KMS-11 (cell line): ENCODE data around the gene PPP1R9B.

ENCODE experiments used
- H2AFZ ChIP-seq: fragments of 200-600 bp; sonication (generic); 2 replicates; pipeline ENCODE4 v1.6.1; 2016; ENCODE audit warnings: antibody characterized with exemption, mixed run types, low read depth
- H3K27ac ChIP-seq: fragments of 200-600 bp; sonication (generic); 2 replicates; pipeline ENCODE4 v1.6.1; 2016; ENCODE audit warnings: mild to moderate bottlenecking, mixed run types
- H3K27me3 ChIP-seq: fragments of 200-600 bp; sonication (generic); 2 replicates; pipeline ENCODE4 v1.6.1; 2017; ENCODE audit warnings: mild to moderate bottlenecking, low read depth, mixed run types, moderate library complexity; ENCODE audit not compliant: insufficient read depth
- H3K36me3 ChIP-seq: fragments of 200-600 bp; sonication (generic); 2 replicates; pipeline ENCODE4 v1.6.1; 2017; ENCODE audit warnings: mild to moderate bottlenecking, mixed run types; ENCODE audit not compliant: insufficient read depth
- H3K4me1 ChIP-seq: fragments of 200-600 bp; sonication (generic); 2 replicates; pipeline ENCODE4 v1.6.1; 2016; ENCODE audit warnings: mild to moderate bottlenecking, low read depth, mixed run types; ENCODE audit not compliant: poor library complexity, severe bottlenecking
- H3K4me2 ChIP-seq: fragments of 200-600 bp; sonication (generic); 2 replicates; pipeline ENCODE4 v1.7.0; 2016; ENCODE audit warnings: mild to moderate bottlenecking, mixed run types
- H3K4me3 ChIP-seq: fragments of 200-600 bp; sonication (generic); IDR thresholded peaks from 2 replicates; pipeline ENCODE4 v1.6.1; 2017; ENCODE audit warnings: low read depth, low read length, mixed read lengths; ENCODE audit not compliant: insufficient read depth
- H3K79me2 ChIP-seq: fragments of 200-600 bp; sonication (generic); 2 replicates; pipeline ENCODE4 v1.6.1; 2016; ENCODE audit warnings: low read depth, mixed run types; ENCODE audit not compliant: insufficient read depth
- H3K9ac ChIP-seq: fragments of 200-600 bp; sonication (generic); 2 replicates; pipeline ENCODE4 v1.6.1; 2016; ENCODE audit warnings: mild to moderate bottlenecking, mixed run types
- H4K20me1 ChIP-seq: fragments of 200-600 bp; sonication (generic); 2 replicates; pipeline ENCODE4 v1.6.1; 2016; ENCODE audit warnings: mild to moderate bottlenecking, mixed run types; ENCODE audit not compliant: insufficient read depth
- TF ChIP-seq, protein P1 (sequence below): fragments of 200-600 bp; sonication (generic); conservative IDR thresholded peaks from 2 replicates; pipeline ENCODE4 v1.6.1; 2017; ENCODE audit warnings: low read depth, mild to moderate bottlenecking, antibody characterized with exemption, low read length, moderate library complexity, mixed read lengths

The PPP1R9B gene

GRCh38 chr17:50115756-50116155, 34.7 kb downstream of the PPP1R9B start:
- H3K4me2 ChIP-seq: no peak overlapping the region
- no peaks in the 10 kb centered on the region for H3K79me2 ChIP-seq
- no peak overlapping the region for H3K4me3 ChIP-seq
- H3K9ac ChIP-seq: no peak overlapping the region
- no peak overlapping the region for H2AFZ ChIP-seq
- no peaks in the 10 kb centered on the region for H4K20me1 ChIP-seq
- H3K27ac ChIP-seq: no peak overlapping the region
- no peaks in the 10 kb centered on the region for H3K36me3 ChIP-seq
- H3K4me1 ChIP-seq: no peaks in the 10 kb centered on the region
- TF ChIP-seq, protein P1, sequence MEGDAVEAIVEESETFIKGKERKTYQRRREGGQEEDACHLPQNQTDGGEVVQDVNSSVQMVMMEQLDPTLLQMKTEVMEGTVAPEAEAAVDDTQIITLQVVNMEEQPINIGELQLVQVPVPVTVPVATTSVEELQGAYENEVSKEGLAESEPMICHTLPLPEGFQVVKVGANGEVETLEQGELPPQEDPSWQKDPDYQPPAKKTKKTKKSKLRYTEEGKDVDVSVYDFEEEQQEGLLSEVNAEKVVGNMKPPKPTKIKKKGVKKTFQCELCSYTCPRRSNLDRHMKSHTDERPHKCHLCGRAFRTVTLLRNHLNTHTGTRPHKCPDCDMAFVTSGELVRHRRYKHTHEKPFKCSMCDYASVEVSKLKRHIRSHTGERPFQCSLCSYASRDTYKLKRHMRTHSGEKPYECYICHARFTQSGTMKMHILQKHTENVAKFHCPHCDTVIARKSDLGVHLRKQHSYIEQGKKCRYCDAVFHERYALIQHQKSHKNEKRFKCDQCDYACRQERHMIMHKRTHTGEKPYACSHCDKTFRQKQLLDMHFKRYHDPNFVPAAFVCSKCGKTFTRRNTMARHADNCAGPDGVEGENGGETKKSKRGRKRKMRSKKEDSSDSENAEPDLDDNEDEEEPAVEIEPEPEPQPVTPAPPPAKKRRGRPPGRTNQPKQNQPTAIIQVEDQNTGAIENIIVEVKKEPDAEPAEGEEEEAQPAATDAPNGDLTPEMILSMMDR: no peak
- peaks cover 35% of the 10 kb centered on the region; the same call in 1 of the 2 replicates for H3K27me3 ChIP-seq

GRCh38 chr17:50114849-50115357, 35.6 kb downstream of the PPP1R9B start:
- H3K27me3 ChIP-seq: peaks cover 27% of the 10 kb centered on the region; the same call in 1 of the 2 replicates
- no peak overlapping the region for H2AFZ ChIP-seq
- H3K79me2 ChIP-seq: no peaks in the 10 kb centered on the region
- no peak overlapping the region for H3K27ac ChIP-seq
- TF ChIP-seq, protein P1: peak; percentile 83
- no peaks in the 10 kb centered on the region for H3K36me3 ChIP-seq
- H3K4me1 ChIP-seq: no peaks in the 10 kb centered on the region
- no peak overlapping the region for H3K4me3 ChIP-seq
- no peaks in the 10 kb centered on the region for H4K20me1 ChIP-seq
- H3K9ac ChIP-seq: no peak overlapping the region
- no peak overlapping the region for H3K4me2 ChIP-seq

DNA sequence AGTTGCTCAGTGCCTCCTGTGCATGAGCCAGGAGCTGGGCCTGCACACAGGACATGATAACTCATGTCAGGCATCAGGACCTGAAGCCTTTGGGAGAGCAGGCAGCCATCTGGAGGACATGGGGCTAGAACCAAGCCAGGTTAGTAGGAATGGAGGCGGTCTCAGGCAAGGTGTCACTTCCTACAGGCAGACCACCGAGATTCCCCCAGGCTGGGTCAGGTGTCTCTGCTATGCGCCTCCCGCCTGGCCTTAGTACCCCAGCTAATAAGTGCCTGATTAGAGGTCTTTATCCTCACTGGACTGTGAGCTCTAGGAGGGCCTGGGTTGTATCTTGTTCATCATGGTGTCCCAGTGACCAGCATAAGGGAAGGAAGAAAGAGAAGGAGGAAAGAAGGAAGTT, 36.1 kb downstream of the PPP1R9B start:
- Histone ChIP-seq H3K27me3 (peaks cover 23% of the 10 kb centered on the region; the same call in 1 of the 2 replicates), H3K4me1 (no peaks in the 10 kb centered on the region), H3K36me3 (no peaks in the 10 kb centered on the region), H3K4me3 (no peak overlapping the region), H3K9ac (no peak overlapping the region), H4K20me1 (no peaks in the 10 kb centered on the region), H3K4me2 (no peak overlapping the region), H3K79me2 (no peaks in the 10 kb centered on the region), H3K27ac (no peak overlapping the region), H2AFZ (no peak overlapping the region)
- TF ChIP-seq, protein P1: no peak

- Histone ChIP-seq H3K4me1 (no peaks in the 10 kb centered on the region), H4K20me1 (no peaks in the 10 kb centered on the region), H2AFZ (no peak overlapping the region), H3K79me2 (no peaks in the 10 kb centered on the region), H3K36me3 (no peaks in the 10 kb centered on the region), H3K9ac (no peak overlapping the region), H3K4me3 (no peak overlapping the region), H3K27me3 (peaks cover 17% of the 10 kb centered on the region; the same call in 1 of the 2 replicates), H3K4me2 (no peak overlapping the region), H3K27ac (no peak overlapping the region)
- TF ChIP-seq, protein P1: no peak
Observed at GRCh38 chr17:50113624-50114320, 36.7 kb downstream of the PPP1R9B start.
